Measurements from ENCODE around the gene NDRG4.
"Not testable (repeated sequence)": the region's sequence is repeated elsewhere in the genome, so short reads cannot be mapped to it uniquely, and the experiment has no call there.

Gene NDRG4

DNA sequence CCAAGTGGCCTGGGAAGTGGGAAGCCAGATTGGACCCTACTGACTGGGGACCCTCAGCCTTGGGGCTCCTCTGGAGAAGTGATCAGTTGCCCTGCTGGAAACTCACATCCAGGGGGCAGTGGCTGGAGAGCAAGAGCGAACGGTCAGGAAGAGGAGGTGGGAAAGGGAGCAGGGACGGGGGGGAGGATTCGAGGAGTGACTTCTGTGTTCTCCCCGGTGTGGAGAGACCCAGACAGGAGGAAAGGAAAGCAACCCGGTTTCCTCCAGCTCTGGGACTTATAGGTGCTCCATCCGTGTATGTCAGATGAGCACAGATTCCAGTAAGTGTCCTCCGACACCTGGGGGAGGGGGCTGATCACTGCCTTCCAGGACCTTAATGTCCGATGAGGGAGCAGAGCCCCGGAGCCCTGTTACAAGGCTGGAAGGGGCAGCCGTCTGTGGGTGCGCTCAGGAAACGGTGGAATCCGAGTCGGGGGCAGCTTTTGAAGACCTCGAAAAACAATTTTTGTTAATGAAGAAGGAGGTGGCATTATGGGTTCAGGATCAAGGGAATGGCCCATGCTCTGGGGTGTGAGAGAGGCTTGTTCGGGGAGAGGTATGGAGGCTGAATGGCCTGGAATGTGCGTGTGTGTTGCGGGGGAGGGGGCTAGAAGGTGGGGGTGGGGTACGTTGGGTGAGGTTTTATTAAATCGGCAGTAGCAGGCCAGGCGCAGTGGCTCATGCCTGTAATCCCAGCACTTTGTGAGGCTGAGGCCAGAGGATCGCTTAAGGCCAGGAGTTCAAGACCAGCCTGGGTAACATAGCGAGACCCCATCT lies 34.8 kb upstream of the NDRG4 start:
- no peak for DNase-seq (ENCODE audit: low read depth in 2 of 2)

DNA sequence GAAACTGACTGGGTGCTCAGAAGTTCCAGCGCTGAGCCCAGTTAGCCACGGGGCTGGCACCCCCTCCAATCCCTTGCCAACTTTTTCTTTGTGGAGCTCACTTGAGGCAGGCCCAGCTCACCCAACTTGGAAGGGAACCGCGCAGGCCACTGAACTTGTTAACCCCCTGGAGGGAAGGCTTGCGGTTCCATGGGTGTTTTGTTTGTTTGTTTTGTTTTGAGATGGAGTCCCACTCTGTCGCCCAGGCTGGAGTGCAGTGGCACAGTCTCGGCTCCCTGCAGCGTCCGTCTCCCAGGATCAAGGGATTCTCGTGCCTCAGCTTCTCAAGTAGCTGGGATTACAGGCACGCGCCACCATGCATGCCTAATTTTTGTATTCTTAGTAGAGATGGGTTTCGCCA lies 34.1 kb upstream of the NDRG4 start:
- DNase-seq (ENCODE audit: low read depth in 2 of 2): no peak

DNA sequence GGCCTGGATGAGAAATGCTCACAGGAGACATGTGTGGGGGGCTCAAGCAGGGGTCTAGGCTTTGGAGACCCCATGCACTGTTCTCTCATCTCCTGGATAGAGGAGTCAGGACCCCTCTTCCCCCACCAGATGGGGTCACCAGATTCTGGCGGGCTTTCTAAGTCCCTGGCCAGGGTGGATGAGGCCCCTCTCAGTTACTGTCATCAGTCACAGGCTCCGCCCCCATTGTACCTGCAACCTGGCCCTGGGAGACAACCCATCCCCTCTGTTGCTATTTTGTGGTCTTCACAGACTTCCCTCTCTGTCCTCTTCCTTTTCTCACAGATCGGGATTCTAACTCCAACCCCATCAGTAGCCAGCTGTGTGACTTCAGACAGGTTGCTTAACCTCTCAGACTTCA lies 33.5 kb upstream of the NDRG4 start:
- DNase-seq (ENCODE audit: low read depth in 2 of 2): no peak

DNA sequence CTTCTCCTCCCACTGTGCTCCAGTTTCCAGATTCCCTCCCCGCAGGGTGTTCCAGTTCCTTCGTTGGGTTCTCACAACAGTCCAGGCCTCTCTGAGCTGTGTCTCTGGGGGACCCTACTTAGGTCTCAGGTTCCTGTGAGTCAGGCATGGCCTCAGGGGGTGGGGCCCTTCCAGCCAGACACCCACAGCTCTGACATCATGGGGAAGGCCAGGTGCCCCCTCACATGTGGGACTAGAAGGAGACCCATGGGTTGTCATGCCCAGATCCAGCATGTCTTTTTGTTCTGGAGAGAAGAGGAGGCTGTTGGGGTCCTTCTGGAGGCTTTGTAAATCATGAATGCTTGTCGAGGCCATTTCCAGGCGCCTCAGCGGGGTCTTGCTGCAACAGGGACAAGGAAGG lies 32.0 kb upstream of the NDRG4 start:
- DNase-seq (ENCODE audit: low read depth in 2 of 2): no peak

DNA sequence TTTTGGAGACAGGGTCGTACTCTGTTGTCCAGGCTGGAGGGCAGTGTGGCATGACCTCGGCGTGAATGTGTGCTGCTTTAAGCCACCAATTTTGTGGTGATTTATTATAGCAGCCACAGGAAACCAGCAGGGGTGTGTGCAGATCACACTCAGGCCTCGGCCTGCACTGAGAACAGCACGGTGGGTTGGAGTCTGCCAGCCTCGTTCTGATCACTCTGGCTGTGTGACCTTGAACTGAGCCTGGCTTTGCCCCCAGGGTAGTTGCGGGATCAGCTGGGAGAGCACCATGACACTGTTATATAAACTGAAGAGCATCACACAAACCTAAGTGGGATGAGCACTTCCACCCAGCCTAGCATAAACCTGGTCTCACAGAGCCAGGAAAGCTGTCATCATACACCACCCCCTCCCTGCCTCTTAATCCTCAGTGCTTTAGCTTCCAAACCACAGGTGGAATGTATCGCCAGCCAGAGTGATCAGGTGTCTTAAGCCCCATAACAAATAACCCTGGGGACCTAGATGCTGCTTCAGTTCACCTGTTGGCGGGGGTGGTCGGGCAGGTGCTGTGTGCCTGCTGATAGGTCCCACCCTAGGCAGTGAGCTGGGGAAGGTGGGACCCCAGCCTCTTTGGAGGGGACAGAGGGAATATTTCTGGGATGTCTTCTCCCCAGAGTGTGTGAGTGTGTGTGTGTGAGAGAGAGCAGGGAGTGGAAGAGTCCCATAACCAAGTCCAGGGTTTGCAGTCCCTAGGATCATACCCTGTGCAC lies 28.6 kb upstream of the NDRG4 start:
- no peak for DNase-seq (ENCODE audit: low read depth in 2 of 2)

DNA sequence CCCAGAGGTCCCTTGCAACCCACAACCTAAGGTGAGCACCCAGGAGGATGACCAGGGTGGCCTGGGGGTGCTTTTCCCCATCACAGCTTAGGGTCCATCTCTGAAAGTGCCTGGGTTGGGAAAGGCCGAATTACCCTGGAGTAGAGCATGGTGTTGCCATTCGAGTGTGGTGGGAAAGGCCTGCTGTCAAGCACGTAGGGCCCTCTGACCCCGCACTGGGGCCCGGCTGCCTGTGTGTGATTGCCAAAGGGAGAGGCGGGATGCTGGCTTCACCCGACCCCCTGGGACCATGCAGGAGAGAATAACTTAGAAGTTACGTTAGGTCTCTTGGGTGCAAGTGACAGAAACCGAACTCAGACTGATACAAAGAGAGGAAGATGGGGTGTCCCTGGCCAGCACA lies 27.7 kb upstream of the NDRG4 start:
- no peak for DNase-seq (ENCODE audit: low read depth in 2 of 2)

DNA sequence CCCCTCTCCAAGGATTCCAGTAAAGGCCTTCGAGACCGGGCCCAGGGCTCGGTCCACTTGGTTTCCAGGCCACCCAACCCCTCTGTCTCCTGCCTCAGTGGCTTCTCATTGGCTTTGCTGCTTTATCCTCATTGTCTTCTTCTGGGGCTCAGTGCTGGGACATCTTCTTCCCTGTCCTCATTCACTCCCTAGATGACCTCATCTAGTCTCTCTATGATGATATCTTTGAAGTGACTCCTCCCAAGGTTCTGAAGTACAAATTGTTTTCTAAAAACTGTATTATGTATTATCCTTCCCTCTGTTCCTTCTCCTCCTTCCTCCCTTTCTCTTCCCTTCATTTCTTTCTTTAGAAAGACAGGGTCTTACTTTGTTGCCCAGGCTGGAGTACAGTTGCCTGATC lies 27.1 kb upstream of the NDRG4 start:
- DNase-seq (ENCODE audit: low read depth in 2 of 2): no peak

DNA sequence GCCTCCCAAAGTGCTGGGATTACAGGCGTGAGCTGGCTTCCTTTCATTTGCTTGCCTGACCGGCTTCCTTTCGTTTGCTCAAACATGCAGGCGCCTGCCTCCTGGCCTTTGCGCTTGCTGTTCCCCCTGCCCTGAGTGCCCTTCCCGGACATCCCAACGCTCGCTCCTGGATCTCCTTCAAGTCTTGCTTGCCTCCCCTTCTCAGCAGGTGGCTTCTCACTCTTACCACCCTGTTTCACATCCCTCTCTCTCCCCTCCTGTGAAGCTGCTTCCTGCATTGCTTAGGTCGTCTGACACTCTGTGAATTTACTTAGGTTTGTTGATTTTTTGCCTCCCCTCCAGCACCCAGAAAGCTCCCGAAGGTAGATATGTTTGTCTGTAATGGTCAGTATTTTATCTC lies 25.6 kb upstream of the NDRG4 start:
- DNase-seq (ENCODE audit: low read depth in 2 of 2): no peak

DNA sequence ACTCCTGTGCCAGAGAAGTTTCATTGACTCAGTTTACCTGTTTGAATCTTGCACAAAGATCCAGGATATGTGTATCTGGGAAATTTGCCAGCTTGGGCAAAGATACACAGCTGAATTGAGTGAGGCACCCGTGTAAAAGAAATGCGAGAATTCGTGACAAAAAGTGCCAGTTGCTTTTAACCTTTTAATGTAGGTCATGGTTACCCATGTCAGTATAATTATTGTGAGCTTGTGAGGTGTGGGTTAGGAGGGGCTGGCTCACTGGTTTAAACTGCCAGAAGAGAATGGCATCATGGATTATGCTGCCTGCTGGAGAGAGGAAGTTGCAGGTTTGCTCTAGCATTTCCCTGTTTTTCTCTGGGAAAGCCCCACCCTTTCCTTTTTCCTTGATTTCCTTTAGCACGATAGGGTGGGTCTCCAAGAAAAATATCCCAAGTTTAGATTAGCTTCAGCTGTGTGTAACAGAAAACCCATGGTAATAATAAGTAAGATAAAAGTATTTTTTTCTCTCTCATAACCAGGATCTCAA lies 24.8 kb upstream of the NDRG4 start:
- no peak for DNase-seq (ENCODE audit: low read depth in 2 of 2)

DNA sequence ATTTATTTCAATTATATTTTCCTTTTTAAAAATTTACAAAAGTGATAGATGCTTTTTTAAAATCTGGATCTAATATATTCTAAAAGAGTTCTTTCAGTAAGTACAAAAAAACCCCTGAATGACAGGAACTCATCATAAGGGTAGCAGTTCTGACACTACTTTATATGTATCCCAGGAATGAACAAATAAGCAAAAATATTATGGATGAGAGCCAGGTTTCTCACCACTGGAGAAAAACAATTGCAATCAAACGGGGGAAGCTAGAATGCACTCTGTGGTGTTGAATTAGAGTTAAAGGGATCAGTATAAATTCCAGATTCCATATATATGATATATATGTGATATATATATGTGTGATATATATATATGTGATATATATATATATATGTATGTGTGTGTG lies 23.2 kb upstream of the NDRG4 start:
- DNase-seq (ENCODE audit: low read depth in 2 of 2): no peak

DNA sequence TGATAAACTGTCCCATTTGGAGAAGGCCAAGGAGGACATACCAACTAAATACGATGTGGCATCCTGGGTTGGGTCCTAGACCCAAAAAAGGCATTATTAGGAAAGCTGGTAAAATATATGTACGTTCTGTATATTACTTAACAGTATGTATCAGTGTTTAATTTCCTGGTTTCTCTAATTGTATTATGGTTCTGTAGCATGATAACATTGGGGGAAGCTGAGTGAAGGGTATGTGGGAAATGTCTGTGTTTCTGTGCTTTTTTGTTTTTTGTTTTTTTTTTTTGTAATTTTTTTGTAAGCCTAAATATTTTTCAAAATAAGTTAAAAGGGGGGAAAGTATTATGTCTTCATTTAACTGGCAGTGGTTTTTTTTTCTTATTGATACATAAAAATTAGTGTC lies 21.5 kb upstream of the NDRG4 start:
- DNase-seq (ENCODE audit: low read depth in 2 of 2): no peak

DNA sequence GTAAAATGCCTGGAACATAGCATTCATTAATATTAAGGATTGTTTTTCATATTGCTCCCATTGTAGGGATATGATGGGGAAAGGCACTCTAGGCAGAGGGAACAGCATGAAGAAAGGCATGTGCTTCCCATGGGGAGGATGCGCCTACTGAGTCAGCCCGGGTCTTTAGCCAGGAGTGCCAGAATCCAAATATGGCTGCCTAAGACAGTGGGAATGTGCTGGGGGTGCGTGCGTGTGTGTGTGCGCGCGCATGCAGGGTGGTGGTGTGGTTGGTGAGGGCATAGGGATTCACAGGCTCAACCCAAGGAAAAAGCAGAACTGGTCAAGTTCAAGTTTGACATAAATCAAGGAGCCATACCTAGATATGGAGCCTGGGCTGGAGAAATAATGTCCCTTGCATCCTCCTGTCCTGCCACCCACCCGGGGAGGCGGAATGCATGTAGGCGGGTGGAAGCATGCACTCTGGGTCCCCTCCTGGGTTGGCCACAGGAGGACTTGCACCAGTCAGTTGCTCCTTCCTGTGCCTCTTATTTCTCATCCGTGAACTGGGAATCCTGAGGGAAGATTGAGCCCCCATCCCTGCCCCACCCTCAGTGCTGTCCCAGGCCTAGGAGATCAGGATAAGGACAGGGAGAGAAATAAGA lies 18.6 kb upstream of the NDRG4 start:
- DNase-seq (ENCODE audit: low read depth in 2 of 2): no peak

DNA sequence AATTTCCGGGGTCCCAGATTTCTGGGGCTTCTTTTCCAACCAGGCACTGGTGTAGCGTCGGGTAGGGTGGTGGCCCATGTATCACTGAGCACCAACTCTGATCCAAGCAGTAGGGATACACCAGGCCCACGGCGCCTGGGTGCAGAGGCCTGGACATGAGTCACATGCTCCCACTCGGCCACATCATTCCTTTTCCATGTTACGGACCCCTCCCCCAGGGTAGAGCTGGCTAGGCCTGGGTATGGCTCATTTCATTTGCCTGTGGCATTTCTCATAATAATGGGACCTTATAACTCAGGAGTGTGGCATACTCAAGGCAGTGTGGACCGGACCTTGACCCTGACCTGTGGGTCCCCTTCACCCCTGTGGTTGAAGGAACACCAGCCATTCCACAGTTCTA lies 18.0 kb upstream of the NDRG4 start:
- no peak for DNase-seq (ENCODE audit: low read depth in 2 of 2)

DNA sequence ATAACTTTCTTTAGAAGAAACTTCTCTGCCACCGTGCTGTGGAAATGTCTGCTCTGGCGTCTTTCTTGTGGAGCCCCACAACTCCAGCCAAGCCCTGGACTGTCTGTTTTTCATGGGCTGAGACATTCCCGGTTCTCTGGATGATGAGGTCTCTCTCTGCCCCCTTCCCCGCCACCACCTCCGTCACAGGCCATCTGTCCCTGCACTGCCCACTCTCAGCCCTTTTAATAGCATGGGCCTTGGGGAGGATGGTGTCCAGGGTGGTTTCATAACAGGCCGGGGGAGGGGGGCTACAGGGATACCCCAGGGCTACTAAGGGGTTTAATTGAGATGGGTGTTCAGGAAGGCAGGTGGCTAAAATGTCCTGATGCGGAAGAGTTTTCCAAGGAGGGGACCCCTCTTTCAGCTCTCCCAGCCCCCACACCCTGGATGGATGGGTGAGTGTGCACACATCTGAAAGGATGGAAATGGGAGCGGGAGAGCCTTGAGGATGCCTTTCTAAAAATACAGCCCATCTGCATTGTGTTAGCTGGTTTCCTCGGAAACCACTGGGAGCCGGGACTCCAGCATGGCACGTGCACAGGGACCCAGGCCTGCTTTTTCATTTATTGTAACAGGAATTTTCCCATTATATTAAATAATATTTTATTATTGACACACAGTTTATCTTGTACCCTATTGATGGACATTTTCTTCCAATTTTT lies 14.6 kb upstream of the NDRG4 start:
- no peak for DNase-seq (ENCODE audit: low read depth in 2 of 2)

DNA sequence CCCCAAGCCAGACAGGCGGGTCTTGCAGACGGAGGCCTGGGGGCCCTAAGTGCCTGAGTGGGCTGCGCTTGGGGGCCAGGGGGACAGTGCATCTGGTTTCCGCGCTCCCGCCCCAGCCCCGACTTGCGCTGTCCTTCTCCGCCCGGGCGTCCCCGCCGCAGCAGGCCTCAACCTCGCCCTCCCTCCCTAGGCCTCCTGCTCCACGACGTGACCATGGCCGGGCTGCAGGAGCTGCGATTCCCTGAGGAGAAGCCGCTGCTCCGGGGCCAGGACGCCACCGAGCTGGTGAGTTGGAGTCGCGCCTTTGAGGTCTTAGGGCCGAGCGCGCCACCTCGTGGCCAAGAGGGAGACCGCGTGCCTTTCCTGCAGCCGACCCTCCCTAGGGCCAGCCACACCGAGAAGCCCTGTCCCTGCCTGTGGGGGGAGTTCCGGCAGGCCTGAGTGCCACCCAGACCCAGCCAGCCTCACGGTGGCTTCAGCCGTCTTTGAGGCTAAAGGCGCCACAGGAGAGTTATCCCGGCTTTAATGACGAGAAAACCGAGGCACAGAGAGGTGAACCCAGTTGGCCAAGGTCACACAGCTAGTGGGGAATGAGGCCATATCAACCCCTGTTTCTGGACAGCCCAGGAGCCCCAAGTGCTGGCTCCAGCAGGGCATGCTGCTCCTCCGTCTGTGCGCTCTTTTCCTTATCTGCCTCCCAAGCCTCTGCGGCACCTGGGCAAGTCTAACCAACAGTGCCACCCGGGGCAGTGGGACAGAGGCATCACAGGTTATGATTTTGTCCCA lies 12.2 kb upstream of the NDRG4 start:
- DNase-seq (ENCODE audit: low read depth in 2 of 2): peak; percentile 23 to 54

DNA sequence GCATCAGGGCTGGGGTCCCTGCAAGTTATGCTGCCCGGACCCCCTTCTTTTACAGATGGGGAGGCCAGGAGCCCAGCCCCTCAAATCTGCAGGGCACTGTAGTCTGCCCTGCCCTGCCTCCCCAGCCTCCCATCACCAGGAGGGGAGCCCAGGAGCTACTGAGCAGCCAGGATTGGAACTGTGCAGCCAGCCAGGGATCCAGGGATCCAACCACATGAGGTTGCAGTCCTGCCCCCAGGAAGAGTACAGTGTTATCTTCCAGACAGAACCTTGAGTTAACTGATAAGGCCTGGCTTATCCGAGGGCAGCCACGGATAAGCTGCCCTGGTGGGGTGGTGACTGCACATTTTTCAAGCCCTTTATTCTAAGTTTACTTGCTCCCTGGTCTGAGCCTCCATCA lies 11.4 kb upstream of the NDRG4 start:
- no peak for DNase-seq (ENCODE audit: low read depth in 2 of 2)

DNA sequence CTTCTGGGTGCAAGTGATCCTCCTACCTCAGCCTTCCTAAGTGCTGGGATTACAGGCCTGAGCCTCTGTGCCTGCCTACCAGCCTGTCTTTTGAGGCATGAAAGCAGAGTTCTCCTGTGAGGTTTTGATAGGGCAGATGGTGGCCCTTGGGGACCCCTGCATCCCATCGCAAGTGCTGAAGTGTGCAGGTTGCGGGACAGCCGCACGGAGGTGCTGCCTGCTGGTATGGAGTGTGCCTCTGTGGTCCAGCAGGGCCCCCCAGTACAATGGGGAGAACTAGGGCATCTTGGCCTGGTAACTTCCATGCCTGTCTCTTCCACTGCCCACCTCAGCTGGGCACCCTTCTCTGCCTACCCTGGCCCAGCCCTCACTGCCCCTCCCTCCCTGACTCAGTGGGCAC lies 9.9 kb upstream of the NDRG4 start:
- DNase-seq (ENCODE audit: low read depth in 2 of 2): no peak

DNA sequence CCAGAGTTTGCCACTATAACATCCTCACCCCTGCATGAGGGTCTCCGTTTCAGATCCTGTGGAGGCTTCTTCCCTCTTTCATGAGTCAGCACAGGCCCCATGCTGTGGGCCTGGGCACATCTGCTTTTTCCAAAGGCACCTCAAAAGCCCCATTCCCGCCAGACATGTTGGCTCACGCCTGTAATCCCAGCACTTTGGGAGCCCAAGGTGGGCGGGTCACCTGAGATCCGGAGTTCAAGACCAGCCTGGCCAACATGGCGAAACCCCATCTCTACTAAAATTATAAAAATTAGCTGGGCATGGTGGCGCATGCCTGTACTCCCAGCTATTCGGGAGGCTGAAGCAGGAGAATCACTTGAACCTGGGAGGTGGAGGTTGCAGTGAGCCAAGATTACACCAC lies 9.4 kb upstream of the NDRG4 start:
- not testable (repeated sequence) for DNase-seq (ENCODE audit: low read depth in 2 of 2)

DNA sequence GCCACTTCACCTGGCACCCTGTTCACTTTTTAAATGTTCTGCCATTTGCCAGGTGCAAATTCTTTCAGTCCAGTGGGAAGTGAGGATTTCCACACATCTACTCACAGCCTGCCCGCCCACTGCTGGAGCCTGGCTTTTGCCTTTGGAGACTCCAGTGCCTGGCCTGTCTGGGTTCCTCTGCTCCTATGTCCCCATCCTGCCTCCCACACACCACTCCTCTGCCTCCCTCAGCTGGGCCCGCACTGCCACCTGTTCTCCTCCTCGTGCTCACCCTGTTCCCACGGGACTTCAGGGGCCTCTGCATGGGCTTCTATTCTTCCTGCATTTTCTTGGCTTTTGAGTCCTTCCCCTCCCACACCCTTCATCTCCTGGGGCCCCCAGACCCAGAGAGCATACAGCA lies 7.9 kb upstream of the NDRG4 start:
- DNase-seq (ENCODE audit: low read depth in 2 of 2): no peak

DNA sequence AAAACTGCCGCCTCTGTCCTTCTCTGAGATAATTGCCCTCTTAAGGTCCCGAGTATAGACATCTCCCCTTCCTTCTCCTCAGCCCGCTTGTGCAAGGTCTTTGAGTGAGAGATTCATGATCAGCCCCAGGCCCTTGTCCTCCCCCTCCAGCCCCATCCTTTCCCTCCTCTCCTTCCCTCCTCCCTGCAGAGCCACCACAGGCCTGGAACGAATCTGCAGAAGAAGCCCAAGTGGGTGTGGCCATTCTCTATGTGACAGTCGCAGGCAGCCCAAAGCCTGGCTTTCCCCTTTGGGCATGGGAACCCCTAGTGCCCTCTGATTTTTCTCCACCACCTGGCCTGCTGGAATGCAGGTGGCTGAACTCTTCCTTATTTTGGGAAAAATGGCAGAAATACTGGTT lies 7.2 kb upstream of the NDRG4 start:
- DNase-seq (ENCODE audit: low read depth in 2 of 2): no peak

DNA sequence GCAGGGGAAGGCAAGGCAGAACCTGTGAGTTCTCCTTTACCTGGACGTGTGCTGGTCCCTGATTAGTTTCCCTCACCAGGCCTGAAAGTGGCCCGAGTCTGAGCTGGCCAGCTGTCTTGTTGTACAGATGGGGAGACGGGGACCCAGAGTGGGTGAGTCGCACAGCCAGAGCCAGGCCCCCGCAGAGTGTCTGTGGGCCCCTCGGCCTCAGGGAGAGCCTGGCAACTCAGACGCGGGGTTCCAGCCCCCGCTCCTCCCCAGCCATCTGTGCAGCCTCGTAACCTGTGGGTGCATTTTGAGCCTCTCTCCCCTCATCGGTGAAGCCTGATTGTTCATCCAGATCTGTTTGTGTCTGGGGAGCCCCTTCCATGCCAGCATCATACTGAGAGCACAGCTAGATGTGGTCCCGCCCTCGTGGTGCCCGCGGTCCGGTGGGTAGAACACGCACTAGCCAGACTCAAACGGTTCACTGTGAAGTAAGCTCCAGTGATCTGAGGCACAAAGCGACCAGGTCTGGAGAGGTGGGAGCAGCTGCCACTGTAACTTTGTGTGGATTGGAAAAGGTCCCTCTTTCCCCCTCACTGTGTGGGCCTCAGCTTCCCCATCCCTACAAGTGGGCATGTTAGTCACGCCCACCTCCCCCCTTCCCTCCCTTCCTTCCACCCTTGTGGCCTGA lies 6.0 kb upstream of the NDRG4 start:
- no peak for DNase-seq (ENCODE audit: low read depth in 2 of 2)
